Femur (tissue), 1 donor: Measurements from ENCODE around the gene ENO2.
"Not testable (repeated sequence)": the region's sequence is repeated elsewhere in the genome, so short reads cannot be mapped to it uniquely, and the experiment has no call there.

Experiments
- DNase-seq: peaks from one replicate; pipeline ENCODE4 v3.0.0-alpha.2; 2017

Gene ENO2

DNA sequence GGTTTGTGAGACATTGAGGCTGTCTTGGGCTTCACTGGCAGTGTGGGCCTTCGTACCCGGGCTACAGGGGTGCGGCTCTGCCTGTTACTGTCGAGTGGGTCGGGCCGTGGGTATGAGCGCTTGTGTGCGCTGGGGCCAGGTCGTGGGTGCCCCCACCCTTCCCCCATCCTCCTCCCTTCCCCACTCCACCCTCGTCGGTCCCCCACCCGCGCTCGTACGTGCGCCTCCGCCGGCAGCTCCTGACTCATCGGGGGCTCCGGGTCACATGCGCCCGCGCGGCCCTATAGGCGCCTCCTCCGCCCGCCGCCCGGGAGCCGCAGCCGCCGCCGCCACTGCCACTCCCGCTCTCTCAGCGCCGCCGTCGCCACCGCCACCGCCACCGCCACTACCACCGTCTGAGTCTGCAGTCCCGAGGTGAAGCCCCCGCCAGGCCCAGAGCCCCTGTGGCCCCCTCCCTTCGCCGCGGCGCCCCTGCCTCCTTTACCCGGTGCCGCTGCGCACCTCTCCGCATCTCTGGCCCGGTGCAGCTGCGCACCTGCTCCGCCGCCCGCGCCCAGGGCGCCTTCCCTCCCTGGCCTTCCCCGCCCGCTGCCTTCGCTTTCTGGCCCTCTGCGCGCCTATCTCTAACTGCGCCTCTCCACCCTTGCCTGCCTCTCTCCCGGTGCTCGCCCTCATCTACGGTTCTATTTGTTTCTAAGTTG lies at the start of gene ENO2:
ENO2 (plus strand) TSS at position 335 of the 701 bp plus-strand sequence. CDS start 1,253 bp downstream, outside the sequence.
- peak; percentile 81 for DNase-seq

DNA sequence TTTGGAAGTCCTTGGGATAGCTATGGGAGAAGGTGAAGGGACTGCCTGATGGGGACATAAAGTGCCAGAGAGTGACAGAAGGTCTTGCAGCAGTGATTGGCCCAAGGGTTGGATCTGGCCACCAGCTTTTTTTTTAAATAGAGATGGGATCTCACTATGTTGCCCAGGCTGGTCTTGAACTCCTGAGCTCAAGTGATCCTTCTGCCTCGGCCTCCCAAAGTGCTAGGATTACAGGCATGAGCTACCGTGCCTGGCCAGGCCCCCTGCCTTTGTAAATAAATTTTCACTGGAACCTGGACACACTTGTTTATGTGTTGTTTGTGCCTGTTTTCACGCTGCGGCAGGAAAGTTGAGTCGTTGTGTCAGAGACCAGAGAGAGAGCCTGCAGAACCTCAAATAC lies 49.1 kb upstream of the ENO2 start:
- DNase-seq, result not testable (repeated sequence)

DNA sequence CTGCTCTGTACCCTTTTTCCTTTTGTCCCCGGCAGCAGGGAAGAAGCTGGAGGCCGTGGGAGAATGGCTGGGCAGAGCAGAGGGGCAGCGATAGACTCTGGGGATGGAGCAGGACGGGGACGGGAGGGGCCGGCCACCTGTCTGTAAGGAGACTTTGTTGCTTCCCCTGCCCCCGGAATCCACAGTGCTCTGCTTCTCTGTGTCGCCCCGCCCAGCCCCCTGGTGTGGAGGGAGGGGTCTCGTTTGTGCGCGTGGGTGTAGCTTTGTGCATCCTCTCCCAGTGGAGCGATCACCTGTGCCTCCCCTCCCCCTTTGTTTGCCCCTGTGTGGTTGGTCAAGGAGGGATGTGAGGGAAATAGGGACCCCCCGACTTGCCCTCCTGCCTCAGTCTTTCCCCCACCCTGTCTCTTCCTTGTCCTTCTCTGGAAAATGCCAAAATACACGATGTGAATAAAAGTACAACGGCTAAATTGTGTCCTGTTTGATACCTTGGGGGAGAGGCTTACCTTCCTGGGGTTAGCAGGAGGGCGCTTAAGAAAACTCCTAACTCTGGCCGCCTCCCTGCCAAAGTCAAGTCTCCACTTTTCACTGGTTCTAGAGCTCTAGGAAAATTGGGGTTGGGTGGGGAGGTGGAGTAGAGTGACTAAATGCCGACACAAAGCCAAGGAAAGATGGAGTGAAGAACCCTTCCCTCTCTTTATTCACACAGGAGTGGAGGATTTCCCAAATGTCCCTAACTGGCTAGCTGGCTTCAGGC lies 48.0 kb upstream of the ENO2 start:
- DNase-seq, result peak; percentile 53

DNA sequence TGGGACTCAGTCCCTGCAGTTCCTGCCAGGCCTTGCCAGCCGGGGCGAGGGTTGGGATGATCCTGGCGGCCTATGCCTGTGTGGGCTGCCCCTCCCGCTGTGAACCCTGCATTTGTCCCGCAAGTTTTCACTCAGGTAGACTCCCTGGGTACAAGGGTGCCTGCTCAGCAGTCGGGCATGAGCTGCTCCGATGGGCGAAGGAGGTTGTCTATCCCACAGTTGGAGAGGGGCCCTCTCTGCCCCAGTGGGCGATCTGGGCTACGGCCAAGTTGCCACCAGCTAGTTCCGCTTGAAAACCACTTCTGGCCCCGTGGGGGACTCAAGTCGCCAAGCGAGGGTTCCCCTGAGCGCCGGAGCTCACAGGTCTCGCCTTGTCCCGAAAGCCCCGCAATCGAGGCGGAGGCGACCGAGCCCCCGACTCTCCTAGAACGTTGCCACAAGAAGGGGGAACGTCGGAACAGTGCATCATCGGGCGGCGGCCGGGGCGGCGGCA lies 47.4 kb upstream of the ENO2 start:
- DNase-seq, result no peak

DNA sequence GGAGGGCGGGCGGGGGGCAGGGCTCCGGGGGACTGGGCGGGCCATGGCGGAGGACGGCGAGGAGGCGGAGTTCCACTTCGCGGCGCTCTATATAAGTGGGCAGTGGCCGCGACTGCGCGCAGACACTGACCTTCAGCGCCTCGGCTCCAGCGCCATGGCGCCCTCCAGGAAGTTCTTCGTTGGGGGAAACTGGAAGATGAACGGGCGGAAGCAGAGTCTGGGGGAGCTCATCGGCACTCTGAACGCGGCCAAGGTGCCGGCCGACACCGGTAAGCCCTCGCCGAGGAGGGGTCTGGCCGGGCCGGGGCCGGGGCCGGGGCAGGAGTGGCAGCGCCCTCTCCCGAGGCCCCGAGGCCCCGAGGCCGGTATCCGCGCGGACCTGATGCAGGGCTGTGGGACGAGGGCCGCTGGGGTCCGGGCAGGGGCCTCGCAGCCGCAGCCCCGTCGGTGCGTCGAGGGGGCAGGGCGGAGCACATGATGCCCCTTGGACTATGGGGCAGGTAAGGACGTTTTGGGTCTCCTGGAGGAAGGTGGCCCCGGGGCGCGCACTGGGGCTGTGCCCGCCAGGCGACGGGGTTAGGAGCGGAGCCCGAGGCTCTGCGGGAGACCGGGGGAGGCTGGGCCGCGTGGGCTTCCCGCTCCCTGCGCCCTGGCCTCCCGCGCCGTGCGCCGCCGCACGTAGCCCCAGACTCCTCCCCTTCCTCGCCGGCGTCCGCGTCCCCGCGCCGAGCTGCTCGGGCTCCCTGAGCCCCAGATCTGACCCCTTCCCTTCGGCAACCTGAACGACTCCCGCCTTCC lies 46.8 kb upstream of the ENO2 start, which contains the start of gene TPI1:
TPI1 (plus strand) TSS at position 119 of the 798 bp plus-strand sequence; CDS start at position 155, 36 bp downstream.
- DNase-seq, result peak; percentile 93

DNA sequence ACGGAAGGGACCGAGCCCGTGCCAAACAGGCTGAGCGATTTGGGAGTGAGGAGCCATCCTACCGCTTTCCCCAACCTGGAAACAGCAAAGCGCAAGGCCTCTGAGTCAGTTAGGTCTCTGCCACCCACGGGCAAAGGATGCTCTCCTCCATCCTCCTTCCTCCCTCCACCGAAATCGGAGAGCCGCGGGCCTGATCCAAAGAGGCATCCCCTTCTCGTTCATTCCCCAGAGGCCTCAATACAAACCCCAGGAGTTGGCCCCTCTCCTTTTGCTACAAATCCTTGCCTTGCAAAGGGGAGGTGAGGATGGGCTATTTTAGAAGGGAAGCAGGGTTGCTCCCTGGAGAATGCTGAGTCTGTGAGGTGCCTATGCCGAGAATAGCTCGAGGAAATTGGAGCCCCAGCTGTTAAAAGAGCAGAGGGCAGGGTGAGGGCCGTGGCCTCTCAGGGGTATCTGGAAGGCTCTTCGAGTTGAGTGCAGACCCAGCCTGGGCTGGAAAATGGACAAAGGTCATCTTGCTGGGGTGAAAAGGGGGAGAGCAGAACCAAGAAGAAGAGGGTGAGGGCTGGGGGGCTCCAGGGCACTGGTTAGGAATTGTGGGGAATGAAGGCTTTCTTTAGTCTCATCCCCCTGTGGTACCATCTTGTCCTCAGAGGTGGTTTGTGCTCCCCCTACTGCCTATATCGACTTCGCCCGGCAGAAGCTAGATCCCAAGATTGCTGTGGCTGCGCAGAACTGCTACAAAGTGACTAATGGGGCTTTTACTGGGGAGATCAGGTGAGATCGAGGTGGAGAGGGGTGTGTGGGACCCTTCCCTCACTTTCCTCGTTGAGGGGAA lies 46.0 kb upstream of the ENO2 start:
- DNase-seq, result peak; percentile 40

DNA sequence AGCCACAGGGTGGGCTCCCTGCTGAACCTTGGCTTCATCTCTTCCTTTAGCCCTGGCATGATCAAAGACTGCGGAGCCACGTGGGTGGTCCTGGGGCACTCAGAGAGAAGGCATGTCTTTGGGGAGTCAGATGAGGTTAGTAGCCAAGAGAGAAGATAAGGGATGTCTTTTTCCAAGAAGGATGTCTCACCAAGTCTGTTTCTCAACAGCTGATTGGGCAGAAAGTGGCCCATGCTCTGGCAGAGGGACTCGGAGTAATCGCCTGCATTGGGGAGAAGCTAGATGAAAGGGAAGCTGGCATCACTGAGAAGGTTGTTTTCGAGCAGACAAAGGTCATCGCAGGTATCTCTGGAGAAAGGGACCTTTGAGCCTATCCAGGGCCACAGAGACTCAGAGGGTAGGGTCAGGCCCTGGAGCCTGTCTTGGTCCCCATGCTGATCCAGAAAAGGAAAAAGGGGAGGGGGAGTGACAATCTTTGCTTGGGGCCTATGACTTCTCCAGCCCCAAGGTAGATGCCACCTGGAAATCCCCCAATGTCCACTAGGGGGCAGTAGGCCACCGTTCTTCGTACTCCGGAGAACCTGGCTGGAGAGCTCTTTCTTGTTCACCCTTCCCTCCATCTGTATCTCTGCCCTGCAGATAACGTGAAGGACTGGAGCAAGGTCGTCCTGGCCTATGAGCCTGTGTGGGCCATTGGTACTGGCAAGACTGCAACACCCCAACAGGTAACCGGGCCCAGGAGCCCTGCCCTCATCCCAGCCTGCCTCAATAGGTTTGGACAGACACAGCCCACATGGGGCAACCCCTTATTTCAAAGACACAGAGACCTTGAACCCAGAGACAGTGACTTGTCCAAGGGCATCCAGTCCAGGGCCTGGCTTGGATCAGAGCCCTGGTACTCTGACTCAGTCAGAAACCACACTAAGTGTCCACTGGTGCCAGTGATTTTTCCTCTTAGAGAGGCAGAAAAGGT lies 45.0 kb upstream of the ENO2 start:
- peak; percentile 88 for DNase-seq

DNA sequence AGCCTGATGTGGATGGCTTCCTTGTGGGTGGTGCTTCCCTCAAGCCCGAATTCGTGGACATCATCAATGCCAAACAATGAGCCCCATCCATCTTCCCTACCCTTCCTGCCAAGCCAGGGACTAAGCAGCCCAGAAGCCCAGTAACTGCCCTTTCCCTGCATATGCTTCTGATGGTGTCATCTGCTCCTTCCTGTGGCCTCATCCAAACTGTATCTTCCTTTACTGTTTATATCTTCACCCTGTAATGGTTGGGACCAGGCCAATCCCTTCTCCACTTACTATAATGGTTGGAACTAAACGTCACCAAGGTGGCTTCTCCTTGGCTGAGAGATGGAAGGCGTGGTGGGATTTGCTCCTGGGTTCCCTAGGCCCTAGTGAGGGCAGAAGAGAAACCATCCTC lies 44.1 kb upstream of the ENO2 start:
- DNase-seq, result not testable (repeated sequence)

DNA sequence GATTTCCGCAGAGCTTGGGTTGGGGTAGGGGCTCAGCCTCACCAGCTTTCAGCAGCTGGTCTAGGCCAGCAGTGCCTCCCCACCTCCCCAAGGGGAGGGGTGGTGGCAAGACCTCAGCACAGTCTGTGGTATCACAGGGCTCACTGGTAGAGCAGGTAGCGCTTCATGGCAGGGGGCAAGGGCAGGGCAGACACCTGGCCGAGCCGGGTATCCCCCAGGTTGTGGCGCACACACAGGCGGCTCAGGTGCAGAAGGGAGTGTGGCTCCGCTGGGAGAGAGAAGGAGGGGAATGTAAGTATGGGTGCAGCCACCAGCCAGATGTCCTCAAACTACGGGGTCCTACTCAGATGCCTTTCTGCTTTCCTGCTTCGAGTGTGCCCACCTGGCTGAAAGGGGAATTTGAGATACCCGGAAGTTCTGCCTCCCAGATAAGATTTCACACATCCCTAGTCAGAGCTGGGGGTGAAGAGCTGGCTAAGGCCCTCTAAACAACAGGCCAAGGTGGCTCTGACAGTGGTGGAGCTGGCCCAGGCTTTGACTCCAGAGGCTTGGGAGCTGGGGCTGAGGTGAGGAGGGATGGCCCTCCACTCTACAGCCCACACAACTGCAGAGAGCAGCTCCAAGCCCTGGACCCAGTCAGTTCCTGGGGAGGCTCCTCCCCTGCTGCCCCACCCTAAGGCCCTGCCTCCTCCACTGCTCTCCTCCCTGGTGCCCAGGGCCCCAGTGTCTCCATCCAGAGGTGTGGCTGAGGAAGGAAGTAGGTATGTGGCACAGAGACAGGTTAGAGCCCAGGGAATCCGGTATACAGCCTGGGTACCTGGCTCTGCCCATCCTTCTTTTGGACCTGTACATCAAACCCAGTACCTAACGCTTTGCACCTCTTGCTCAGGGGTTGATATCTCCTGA lies 43.1 kb upstream of the ENO2 start:
- DNase-seq, result no peak

DNA sequence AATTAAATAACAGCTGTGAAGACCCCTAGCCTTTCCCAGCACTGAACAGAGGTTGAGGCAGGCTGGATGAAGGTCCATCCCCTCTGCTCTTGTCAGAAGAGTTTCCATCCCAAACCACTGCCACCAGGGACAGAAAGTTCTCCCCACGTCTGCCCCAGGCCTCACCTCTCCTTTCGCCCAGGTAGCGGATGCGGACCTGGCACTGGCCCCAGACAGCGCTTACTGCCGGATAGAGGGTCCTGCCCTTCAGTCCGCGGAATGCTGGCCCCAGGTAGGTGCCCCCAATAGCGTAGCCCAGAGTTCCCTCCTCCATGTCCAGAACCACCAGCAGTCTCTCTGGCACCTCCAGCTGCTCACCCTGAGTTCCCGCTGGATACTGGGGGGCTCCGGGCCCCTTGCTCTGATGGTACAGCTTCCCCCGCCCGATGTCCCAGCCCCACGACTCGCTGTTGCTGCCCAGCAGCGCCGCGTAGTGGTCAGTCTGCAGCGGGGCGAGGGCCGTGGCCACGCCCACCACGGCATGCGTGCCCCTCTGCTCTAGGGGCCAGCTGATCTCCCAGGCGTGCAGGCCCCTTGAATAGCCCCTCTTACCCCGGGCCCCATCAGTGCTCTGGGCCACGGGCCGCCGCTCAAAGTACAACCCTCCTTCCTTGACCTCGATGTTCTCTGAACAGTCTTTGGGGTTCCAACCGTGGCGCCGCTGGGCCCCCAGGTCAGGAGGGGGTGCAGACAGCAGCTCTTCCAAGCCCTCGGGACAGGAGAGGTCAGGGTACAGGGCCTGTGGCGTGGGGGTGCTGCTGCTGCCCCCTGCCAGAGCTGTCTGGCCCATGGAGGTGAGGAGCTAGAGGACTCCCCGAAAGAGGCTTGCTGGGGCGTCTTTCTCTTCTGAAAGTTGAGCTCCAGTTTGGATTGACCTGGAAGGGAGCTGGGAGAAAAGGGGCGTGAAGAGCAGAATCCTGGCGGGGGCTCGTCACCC lies 42.0 kb upstream of the ENO2 start:
- peak; percentile 90 for DNase-seq

DNA sequence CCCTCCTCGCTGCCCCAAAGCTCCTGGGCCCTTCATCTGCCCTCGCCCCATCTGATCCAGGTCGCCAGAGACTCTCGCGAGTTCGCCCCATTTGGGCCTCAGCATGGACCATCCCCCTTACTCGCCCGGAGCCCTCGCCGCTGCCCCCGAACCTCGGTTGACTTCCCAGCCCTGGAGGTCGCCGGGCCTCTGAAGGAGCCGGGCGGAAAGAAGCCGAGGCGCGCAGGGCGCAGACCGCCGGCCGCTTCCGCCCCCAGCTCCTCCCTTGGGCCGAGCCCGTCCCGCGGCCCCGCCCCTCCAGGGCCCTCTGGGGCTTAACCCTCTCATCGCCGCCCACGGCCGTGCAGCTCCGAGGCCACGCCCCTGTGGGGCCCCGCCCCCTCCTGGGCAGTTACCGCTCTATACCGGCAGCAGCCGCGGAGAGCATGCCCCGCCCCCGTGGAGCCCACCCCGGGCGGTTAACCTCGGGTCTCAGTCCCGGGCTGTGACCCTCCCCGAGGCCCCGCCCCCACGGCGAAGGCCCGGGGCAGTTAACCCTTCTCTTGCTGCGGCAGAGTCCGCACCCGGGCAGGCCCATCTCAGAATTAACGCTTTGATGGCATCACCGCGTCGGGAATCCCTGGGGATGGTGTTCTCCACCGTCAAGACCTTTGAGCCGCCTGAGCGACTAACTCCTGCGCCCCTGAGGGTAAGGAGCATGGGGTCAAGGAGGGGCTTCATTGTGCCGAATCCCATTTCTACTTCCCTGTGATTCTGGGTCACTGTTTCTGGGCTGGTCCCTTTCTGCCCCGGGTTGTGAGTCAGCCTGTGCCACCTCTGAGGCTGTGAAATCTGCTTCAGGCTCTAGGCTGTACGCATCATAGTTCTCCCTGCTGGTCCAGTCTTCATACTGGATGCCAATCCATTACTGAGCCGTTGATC lies 41.0 kb upstream of the ENO2 start, which contains the start of gene SPSB2:
SPSB2 (minus strand) TSS at position 210 of the 921 bp plus-strand sequence. CDS start 402 bp downstream, outside the sequence.
- DNase-seq, result peak; percentile 98

DNA sequence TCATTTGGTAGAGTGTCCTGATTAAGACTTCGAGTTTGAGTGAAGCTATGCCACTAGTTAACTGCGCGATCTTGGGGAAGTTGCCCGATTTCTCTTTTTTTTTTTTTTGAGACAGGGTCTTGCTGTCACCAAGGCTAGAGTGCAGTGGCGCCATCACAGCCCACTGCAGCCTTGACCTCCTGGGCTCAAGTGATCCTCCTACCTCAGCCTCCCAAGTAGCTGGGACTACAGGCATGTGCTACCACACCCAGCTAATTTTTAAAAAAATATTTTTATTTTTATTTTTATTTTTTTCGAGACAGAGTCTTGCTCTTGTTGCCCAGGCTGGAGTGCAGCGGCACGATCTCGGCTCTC lies 40.4 kb upstream of the ENO2 start:
- DNase-seq, result peak; percentile 28

DNA sequence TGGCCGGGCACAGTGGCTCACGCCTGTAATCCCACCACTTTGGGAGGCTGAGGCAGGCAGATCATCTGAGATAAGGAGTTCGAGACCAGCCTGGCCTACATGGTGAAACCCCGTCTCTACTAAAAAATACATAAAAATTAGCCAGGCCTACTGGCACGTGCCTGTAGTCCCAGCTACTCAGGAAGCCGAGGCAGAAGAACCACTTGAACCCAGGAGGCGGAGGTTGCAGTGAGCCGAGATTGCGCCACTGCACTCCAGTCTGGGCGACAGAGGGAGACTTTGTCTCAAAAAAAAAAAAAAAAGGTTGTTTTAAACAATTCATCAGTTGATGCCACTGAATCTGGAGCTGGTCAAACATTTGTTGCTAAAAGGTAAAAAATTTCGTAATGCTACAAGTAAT lies 34.6 kb upstream of the ENO2 start:
- not testable (repeated sequence) for DNase-seq

DNA sequence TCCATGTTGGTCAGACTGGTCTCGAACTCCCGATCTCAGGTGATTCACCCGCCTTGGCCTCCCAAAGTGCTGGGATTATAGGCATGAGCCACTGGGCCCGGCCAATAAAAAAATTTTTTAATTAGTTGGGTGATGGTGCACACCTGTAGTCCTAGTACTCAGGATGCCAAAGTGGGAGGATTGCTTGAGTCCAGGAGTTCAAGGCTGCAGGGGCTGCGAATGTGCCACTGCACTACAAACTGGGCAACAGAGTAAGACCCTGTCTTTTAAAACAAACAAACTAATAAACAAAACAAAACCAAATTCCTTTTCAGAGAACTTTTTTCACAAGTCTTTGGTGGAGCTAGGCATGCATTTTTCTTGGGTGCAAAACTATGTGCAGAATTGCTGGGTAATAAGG lies 31.1 kb upstream of the ENO2 start:
- no peak for DNase-seq

DNA sequence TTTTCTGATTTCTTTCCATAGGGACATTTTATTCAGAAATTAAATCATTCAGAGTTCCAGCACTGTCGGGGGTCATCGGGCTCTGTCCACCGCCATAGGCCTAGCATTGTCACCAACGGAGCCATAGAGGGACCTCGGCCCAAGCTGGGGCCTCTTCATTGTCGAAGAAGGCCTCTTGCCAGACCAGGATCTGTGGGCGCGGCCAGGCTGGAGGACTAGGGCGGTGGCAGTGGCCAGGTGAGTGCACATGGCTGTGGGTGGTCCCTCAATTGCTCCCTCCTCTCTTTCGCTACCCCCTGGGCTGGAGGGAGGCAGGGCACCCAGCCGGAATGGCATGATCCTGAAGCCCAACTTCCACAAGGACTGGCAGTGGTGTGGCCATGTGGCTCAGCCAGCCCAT lies 30.7 kb upstream of the ENO2 start:
- no peak for DNase-seq

DNA sequence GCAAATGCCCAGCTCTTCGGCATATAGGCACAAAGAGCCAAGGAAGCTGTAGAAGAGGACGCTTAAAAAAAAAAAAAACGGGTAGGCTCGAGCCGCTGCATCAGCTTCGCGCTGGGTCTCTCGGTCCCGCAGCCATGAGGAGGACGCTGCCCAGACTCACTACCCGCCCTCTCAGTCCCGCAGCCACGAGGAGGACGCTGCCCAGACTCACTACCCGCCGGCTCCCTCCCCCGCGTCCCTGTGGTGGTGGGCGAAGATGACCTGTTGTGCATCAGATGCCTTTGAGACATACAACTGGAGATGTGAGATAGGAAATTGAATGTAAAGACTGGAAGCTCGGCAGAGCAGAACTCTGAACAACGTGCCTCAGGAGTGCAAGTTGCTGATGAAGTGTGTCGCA lies 29.8 kb upstream of the ENO2 start:
- DNase-seq, result no peak
